DOHH2 (cell line): ENCODE data around the gene CWC27.

Experiments
- EZH2phosphoT487 ChIP-seq: fragments of 200-600 bp; sonication (generic); IDR thresholded peaks from 2 replicates; pipeline ENCODE4 v1.6.1; 2017; ENCODE audit warnings: borderline replicate concordance, mild to moderate bottlenecking, antibody characterized with exemption, low read length, moderate library complexity, mixed read lengths
- TF ChIP-seq, protein P1 (sequence below): fragments of 200-600 bp; sonication (generic); IDR thresholded peaks from one replicate; pipeline ENCODE4 v1.5.1; 2014; ENCODE audit warnings: antibody characterized with exemption, mild to moderate bottlenecking, low read depth, low read length; ENCODE audit not compliant: poor library complexity, severe bottlenecking

DNA sequence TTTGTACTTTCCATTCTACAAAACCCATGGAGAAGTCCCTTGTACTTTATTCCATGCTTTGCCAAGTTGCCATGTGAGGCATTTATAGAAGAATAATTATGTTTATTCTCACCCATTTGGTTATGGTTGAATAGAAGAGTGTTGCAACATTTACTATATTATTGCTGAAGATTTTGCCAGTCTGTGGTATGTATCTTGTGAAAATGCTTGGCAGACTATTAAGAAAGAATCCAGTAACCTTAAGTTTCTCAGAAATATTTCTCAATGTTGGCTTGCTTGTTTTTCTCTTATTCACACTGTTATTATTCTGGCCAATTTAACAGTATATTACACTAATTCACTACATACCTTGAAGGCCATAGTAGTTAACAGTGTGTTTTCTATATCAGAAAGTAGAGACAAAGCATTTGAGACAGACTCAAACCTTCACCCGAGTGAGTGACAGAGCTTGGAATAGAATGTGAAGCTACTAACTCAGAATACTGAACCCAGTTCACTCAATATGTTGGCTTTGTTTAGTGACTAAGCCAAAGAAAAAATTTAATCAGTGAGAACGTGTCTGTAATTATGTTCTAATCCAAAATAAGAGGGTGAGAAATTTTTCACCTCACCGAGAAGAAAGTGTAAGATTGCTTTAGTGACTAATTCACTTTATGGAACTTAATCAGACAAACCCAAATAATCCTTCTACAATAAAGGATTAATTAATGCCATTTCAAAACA is 184.4 kb downstream of the CWC27 start:
- TF ChIP-seq, protein P1, sequence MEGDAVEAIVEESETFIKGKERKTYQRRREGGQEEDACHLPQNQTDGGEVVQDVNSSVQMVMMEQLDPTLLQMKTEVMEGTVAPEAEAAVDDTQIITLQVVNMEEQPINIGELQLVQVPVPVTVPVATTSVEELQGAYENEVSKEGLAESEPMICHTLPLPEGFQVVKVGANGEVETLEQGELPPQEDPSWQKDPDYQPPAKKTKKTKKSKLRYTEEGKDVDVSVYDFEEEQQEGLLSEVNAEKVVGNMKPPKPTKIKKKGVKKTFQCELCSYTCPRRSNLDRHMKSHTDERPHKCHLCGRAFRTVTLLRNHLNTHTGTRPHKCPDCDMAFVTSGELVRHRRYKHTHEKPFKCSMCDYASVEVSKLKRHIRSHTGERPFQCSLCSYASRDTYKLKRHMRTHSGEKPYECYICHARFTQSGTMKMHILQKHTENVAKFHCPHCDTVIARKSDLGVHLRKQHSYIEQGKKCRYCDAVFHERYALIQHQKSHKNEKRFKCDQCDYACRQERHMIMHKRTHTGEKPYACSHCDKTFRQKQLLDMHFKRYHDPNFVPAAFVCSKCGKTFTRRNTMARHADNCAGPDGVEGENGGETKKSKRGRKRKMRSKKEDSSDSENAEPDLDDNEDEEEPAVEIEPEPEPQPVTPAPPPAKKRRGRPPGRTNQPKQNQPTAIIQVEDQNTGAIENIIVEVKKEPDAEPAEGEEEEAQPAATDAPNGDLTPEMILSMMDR = no peak
- no peak for TF ChIP-seq EZH2phosphoT487
